ENCODE data around the gene KRT32. TPM values are rescaled to one million over a fixed set of nuclear protein-coding genes. Genes with fewer than 3 reads are reported as not detected.

Gene KRT32
- total and polyA plus RNA-seq, 4 donors, result not detected

- H3K27me3 ChIP-seq (ENCODE audit: control insufficient read depth, insufficient read depth, low read length), result no peaks in the 10 kb centered on the region
- H3K4me3 ChIP-seq (ENCODE audit: low read depth, low read length), result no peak overlapping the region
- no peaks in the 10 kb centered on the region for H3K36me3 ChIP-seq (ENCODE audit: control insufficient read depth, insufficient read depth, low read length)
- H3K27ac ChIP-seq (ENCODE audit: low read depth, low read length), result no peak overlapping the region
- WGBS (ENCODE audit: insufficient coverage), result 94% methylated on average over 4 of the region's 4 CpGs
- DNase-seq (ENCODE audit: low read depth in 4 of 6, low spot score in 6 of 6), result no peak
- no peaks in the 10 kb centered on the region for H3K9me3 ChIP-seq (ENCODE audit: control insufficient read depth, insufficient read depth, low read length)
- H3K4me1 ChIP-seq (ENCODE audit: control insufficient read depth, insufficient read depth, low read length), result peaks cover 3% of the 10 kb centered on the region
These were observed 45.6 kb downstream of the KRT32 start for GRCh38 chr17:41421617-41422016.

- WGBS (ENCODE audit: insufficient coverage), result 88% methylated on average over 9 of the region's 9 CpGs
- Histone ChIP-seq H3K9me3 (ENCODE audit: control insufficient read depth, insufficient read depth, low read length) (no peaks in the 10 kb centered on the region), H3K36me3 (ENCODE audit: control insufficient read depth, insufficient read depth, low read length) (no peaks in the 10 kb centered on the region), H3K27ac (ENCODE audit: low read depth, low read length) (no peak overlapping the region), H3K4me1 (ENCODE audit: control insufficient read depth, insufficient read depth, low read length) (peaks cover 3% of the 10 kb centered on the region), H3K4me3 (ENCODE audit: low read depth, low read length) (no peak overlapping the region), H3K27me3 (ENCODE audit: control insufficient read depth, insufficient read depth, low read length) (no peaks in the 10 kb centered on the region)
- DNase-seq (ENCODE audit: low read depth in 4 of 6, low spot score in 6 of 6), result no peak
These were observed 46.1 kb downstream of the KRT32 start for GRCh38 chr17:41421116-41421515.

GRCh38 chr17:41420134-41420533 lies 47.1 kb downstream of the KRT32 start:
- no peaks in the 10 kb centered on the region for H3K27me3 ChIP-seq (ENCODE audit: control insufficient read depth, insufficient read depth, low read length)
- no peaks in the 10 kb centered on the region for H3K9me3 ChIP-seq (ENCODE audit: control insufficient read depth, insufficient read depth, low read length)
- no peak overlapping the region for H3K4me3 ChIP-seq (ENCODE audit: low read depth, low read length)
- peaks cover 3% of the 10 kb centered on the region for H3K4me1 ChIP-seq (ENCODE audit: control insufficient read depth, insufficient read depth, low read length)
- no peaks in the 10 kb centered on the region for H3K36me3 ChIP-seq (ENCODE audit: control insufficient read depth, insufficient read depth, low read length)
- H3K27ac ChIP-seq (ENCODE audit: low read depth, low read length), result no peak overlapping the region
- no peak for DNase-seq (ENCODE audit: low read depth in 4 of 6, low spot score in 6 of 6)
- 75% methylated on average over 2 of the region's 4 CpGs for WGBS (ENCODE audit: insufficient coverage)

- Histone ChIP-seq H3K27me3 (ENCODE audit: control insufficient read depth, insufficient read depth, low read length) (no peaks in the 10 kb centered on the region), H3K4me1 (ENCODE audit: control insufficient read depth, insufficient read depth, low read length) (peaks cover 3% of the 10 kb centered on the region), H3K36me3 (ENCODE audit: control insufficient read depth, insufficient read depth, low read length) (no peaks in the 10 kb centered on the region), H3K4me3 (ENCODE audit: low read depth, low read length) (no peak overlapping the region), H3K27ac (ENCODE audit: low read depth, low read length) (no peak overlapping the region), H3K9me3 (ENCODE audit: control insufficient read depth, insufficient read depth, low read length) (no peaks in the 10 kb centered on the region)
- WGBS (ENCODE audit: insufficient coverage), result 96% methylated on average over 4 of the region's 4 CpGs
- no peak for DNase-seq (ENCODE audit: low read depth in 4 of 6, low spot score in 6 of 6)
These were observed 47.5 kb downstream of the KRT32 start for GRCh38 chr17:41419716-41420115.

- Histone ChIP-seq H3K9me3 (ENCODE audit: control insufficient read depth, insufficient read depth, low read length) (no peaks in the 10 kb centered on the region), H3K4me1 (ENCODE audit: control insufficient read depth, insufficient read depth, low read length) (peaks cover 3% of the 10 kb centered on the region), H3K27ac (ENCODE audit: low read depth, low read length) (no peak overlapping the region), H3K27me3 (ENCODE audit: control insufficient read depth, insufficient read depth, low read length) (no peaks in the 10 kb centered on the region), H3K36me3 (ENCODE audit: control insufficient read depth, insufficient read depth, low read length) (no peaks in the 10 kb centered on the region), H3K4me3 (ENCODE audit: low read depth, low read length) (no peak overlapping the region)
- WGBS (ENCODE audit: insufficient coverage), result 81% methylated on average over 5 of the region's 7 CpGs
- no peak for DNase-seq (ENCODE audit: low read depth in 4 of 6, low spot score in 6 of 6)
These were observed 48.9 kb downstream of the KRT32 start for GRCh38 chr17:41418116-41418860.

GRCh38 chr17:41417576-41418015 lies 49.6 kb downstream of the KRT32 start:
- Histone ChIP-seq H3K36me3 (ENCODE audit: control insufficient read depth, insufficient read depth, low read length) (no peaks in the 10 kb centered on the region), H3K27me3 (ENCODE audit: control insufficient read depth, insufficient read depth, low read length) (no peaks in the 10 kb centered on the region), H3K27ac (ENCODE audit: low read depth, low read length) (no peak overlapping the region), H3K9me3 (ENCODE audit: control insufficient read depth, insufficient read depth, low read length) (no peaks in the 10 kb centered on the region), H3K4me1 (ENCODE audit: control insufficient read depth, insufficient read depth, low read length) (peaks cover 3% of the 10 kb centered on the region), H3K4me3 (ENCODE audit: low read depth, low read length) (no peak overlapping the region)
- 47% methylated on average over 3 of the region's 4 CpGs for WGBS (ENCODE audit: insufficient coverage)
- DNase-seq (ENCODE audit: low read depth in 4 of 6, low spot score in 6 of 6), result no peak

GRCh38 chr17:41417127-41417526 lies 50.1 kb downstream of the KRT32 start:
- Histone ChIP-seq H3K4me3 (ENCODE audit: low read depth, low read length) (no peak overlapping the region), H3K9me3 (ENCODE audit: control insufficient read depth, insufficient read depth, low read length) (no peaks in the 10 kb centered on the region), H3K36me3 (ENCODE audit: control insufficient read depth, insufficient read depth, low read length) (no peaks in the 10 kb centered on the region), H3K4me1 (ENCODE audit: control insufficient read depth, insufficient read depth, low read length) (peaks cover 3% of the 10 kb centered on the region), H3K27me3 (ENCODE audit: control insufficient read depth, insufficient read depth, low read length) (no peaks in the 10 kb centered on the region), H3K27ac (ENCODE audit: low read depth, low read length) (no peak overlapping the region)
- DNase-seq (ENCODE audit: low read depth in 4 of 6, low spot score in 6 of 6), result no peak
- WGBS (ENCODE audit: insufficient coverage), result 90% methylated on average over 2 of the region's 6 CpGs

- Histone ChIP-seq H3K4me1 (ENCODE audit: control insufficient read depth, insufficient read depth, low read length) (peaks cover 3% of the 10 kb centered on the region), H3K4me3 (ENCODE audit: low read depth, low read length) (no peak overlapping the region), H3K27me3 (ENCODE audit: control insufficient read depth, insufficient read depth, low read length) (no peaks in the 10 kb centered on the region), H3K9me3 (ENCODE audit: control insufficient read depth, insufficient read depth, low read length) (no peaks in the 10 kb centered on the region), H3K36me3 (ENCODE audit: control insufficient read depth, insufficient read depth, low read length) (no peaks in the 10 kb centered on the region), H3K27ac (ENCODE audit: low read depth, low read length) (no peak overlapping the region)
- DNase-seq (ENCODE audit: low read depth in 4 of 6, low spot score in 6 of 6), result peak in 1 of 6 donors; percentile 67
- WGBS (ENCODE audit: insufficient coverage), result no CpG with 5 or more reads among the region's 5 CpGs
These were observed 50.7 kb downstream of the KRT32 start for GRCh38 chr17:41416479-41416878.

GRCh38 chr17:41415833-41416335 lies 51.3 kb downstream of the KRT32 start:
- no peaks in the 10 kb centered on the region for H3K36me3 ChIP-seq (ENCODE audit: control insufficient read depth, insufficient read depth, low read length)
- no peaks in the 10 kb centered on the region for H3K9me3 ChIP-seq (ENCODE audit: control insufficient read depth, insufficient read depth, low read length)
- H3K27ac ChIP-seq (ENCODE audit: low read depth, low read length), result no peak overlapping the region
- no peak overlapping the region for H3K4me3 ChIP-seq (ENCODE audit: low read depth, low read length)
- DNase-seq (ENCODE audit: low read depth in 4 of 6, low spot score in 6 of 6), result no peak
- H3K27me3 ChIP-seq (ENCODE audit: control insufficient read depth, insufficient read depth, low read length), result no peaks in the 10 kb centered on the region
- peaks cover 3% of the 10 kb centered on the region for H3K4me1 ChIP-seq (ENCODE audit: control insufficient read depth, insufficient read depth, low read length)
- 90% methylated on average over 2 of the region's 3 CpGs for WGBS (ENCODE audit: insufficient coverage)

- no peak for DNase-seq (ENCODE audit: low read depth in 4 of 6, low spot score in 6 of 6)
- H3K4me1 ChIP-seq (ENCODE audit: control insufficient read depth, insufficient read depth, low read length), result peaks cover 3% of the 10 kb centered on the region
- 89% methylated on average over 1 of the region's 4 CpGs for WGBS (ENCODE audit: insufficient coverage)
- H3K4me3 ChIP-seq (ENCODE audit: low read depth, low read length), result no peak overlapping the region
- no peak overlapping the region for H3K27ac ChIP-seq (ENCODE audit: low read depth, low read length)
- H3K9me3 ChIP-seq (ENCODE audit: control insufficient read depth, insufficient read depth, low read length), result no peaks in the 10 kb centered on the region
- H3K27me3 ChIP-seq (ENCODE audit: control insufficient read depth, insufficient read depth, low read length), result no peaks in the 10 kb centered on the region
- H3K36me3 ChIP-seq (ENCODE audit: control insufficient read depth, insufficient read depth, low read length), result no peaks in the 10 kb centered on the region
These were observed 51.8 kb downstream of the KRT32 start for GRCh38 chr17:41415411-41415810.

Measured in spinal cord (tissue), 10 donors.